GM12878 (cell line): ENCODE data around the gene ACOT12. TPM values are rescaled to one million over a fixed set of nuclear protein-coding genes. Genes with fewer than 3 reads are reported as not detected.

Experiments
- ATAC-seq: fragments of 200-7000 bp; cut with Tn5 transposase; 3 replicates; pipeline ENCODE4 v1.9.1; 2020; ENCODE audit warnings: mild to moderate bottlenecking, moderate library complexity
- BruUV-seq: library from RNA; stranded (reverse); fragments of 400-500 nt; replicated peaks from 2 replicates; lab custom pipeline; 2021; lab: Mats Ljungman, UMichigan
- CTCF ChIA-PET: fragments of 300-600 bp; sonication (Branson Sonifier 250); formaldehyde crosslinking; extraction: SDS; loops from one replicate; lab custom pipeline; 2021; ENCODE audit warnings: inconsistent platforms; lab: Yijun Ruan, JAX
- POLR2A ChIA-PET: fragments of 350-600 bp; formaldehyde crosslinking; extraction: SDS; loops from one replicate; lab custom pipeline; 2021; ENCODE audit warnings: inconsistent platforms; lab: Charles Lee
- RAD21 ChIA-PET: fragments of 300-600 bp; sonication (Branson Sonifier 250); formaldehyde crosslinking; loops from one replicate; lab custom pipeline; 2023; ENCODE audit warnings: antibody characterized with exemption; ENCODE audit not compliant: unreplicated experiment; lab: Charles Lee
- SMC1A ChIA-PET: fragments of 300-600 bp; sonication (Branson Sonifier 250); formaldehyde crosslinking; loops from one replicate; lab custom pipeline; 2023; ENCODE audit not compliant: unreplicated experiment, uncharacterized antibody; lab: Charles Lee
- DNase-seq: peaks from one replicate; pipeline ENCODE4 v3.0.0-alpha.2; 2011; ENCODE audit warnings: low read depth, low spot score
- FAIRE-seq: peaks from 3 replicates; lab custom pipeline; 2011; peaks lifted over from hg19 to GRCh38; lab: Jason Lieb, UNC
- H2AFZ ChIP-seq: 2 replicates; pipeline ENCODE4 v1.6.0; 2011; ENCODE audit warnings: low read depth, low read length, control low read depth; ENCODE audit not compliant: control insufficient read depth
- H3K27ac ChIP-seq: 2 replicates; pipeline ENCODE4 v1.5.1; 2011; ENCODE audit warnings: control low read depth; ENCODE audit not compliant: control insufficient read depth, insufficient read depth
- H3K27me3 ChIP-seq, 2 experiments: replicated peaks in 1 of 2; 2 replicates each; pipeline versions ENCODE4 v1.6.0 to v1.6.1; 2011; ENCODE audit warnings: low read length in 1 of 2; ENCODE audit not compliant: control insufficient read depth in 2 of 2, insufficient read depth in 2 of 2
- H3K36me3 ChIP-seq, 2 experiments: 2 replicates each; pipeline ENCODE4 v1.5.1; 2011; ENCODE audit warnings: low read length in 1 of 2; ENCODE audit not compliant: control insufficient read depth in 2 of 2, insufficient read depth in 2 of 2
- H3K4me1 ChIP-seq: 2 replicates; pipeline ENCODE4 v1.6.1; 2011; ENCODE audit warnings: mild to moderate bottlenecking, low read length, moderate library complexity, mixed read lengths; ENCODE audit not compliant: control insufficient read depth, insufficient read depth
- H3K4me2 ChIP-seq: 2 replicates; pipeline ENCODE4 v1.6.0; 2011; ENCODE audit warnings: control low read depth; ENCODE audit not compliant: control insufficient read depth, insufficient read depth
- H3K4me3 ChIP-seq: fragments of 200-600 bp; sonication (generic); 2 replicates; pipeline ENCODE4 v1.5.1; 2016
- H3K79me2 ChIP-seq: 2 replicates; pipeline ENCODE4 v1.6.0; 2011; ENCODE audit warnings: low read length; ENCODE audit not compliant: control insufficient read depth, insufficient read depth
- H3K9ac ChIP-seq: 2 replicates; pipeline ENCODE4 v1.8.0; 2011; ENCODE audit warnings: low read length, control low read depth, mixed read lengths; ENCODE audit not compliant: control insufficient read depth, insufficient read depth
- H3K9me3 ChIP-seq: replicated peaks from 3 replicates; pipeline ENCODE4 v1.5.1; 2011; ENCODE audit warnings: mild to moderate bottlenecking, low read length; ENCODE audit not compliant: control insufficient read depth, insufficient read depth
- H4K20me1 ChIP-seq: 2 replicates; pipeline ENCODE4 v1.6.0; 2011; ENCODE audit not compliant: control insufficient read depth, insufficient read depth
- ASH2L ChIP-seq: fragments of 300-600, 200-600 bp; sonication (generic); IDR thresholded peaks from 2 replicates; pipeline ENCODE4 v1.6.1; 2017; ENCODE audit warnings: low read depth, mild to moderate bottlenecking, borderline replicate concordance
- ATF3 ChIP-seq: IDR thresholded peaks from 2 replicates; pipeline ENCODE4 v1.6.1; 2011; ENCODE audit warnings: low read depth, mild to moderate bottlenecking, low read length, moderate library complexity, borderline replicate concordance; ENCODE audit errors: extremely low read depth
- CBFB ChIP-seq: IDR thresholded peaks from 2 replicates; pipeline ENCODE4 v1.6.1; 2016; ENCODE audit warnings: antibody characterized with exemption, low read depth
- E4F1 ChIP-seq: fragments of 450-650 bp; IDR thresholded peaks from 2 replicates; pipeline ENCODE4 v1.6.1; 2018; ENCODE audit warnings: borderline replicate concordance, mild to moderate bottlenecking; ENCODE audit not compliant: partially characterized antibody
- FOXM1 ChIP-seq: IDR thresholded peaks from 2 replicates; pipeline ENCODE4 v1.6.1; 2012; ENCODE audit warnings: low read depth, mild to moderate bottlenecking, inconsistent platforms, low read length, moderate library complexity
- GABPA ChIP-seq: IDR thresholded peaks from 2 replicates; pipeline ENCODE4 v1.6.1; 2014; ENCODE audit warnings: antibody characterized with exemption, low read depth, mild to moderate bottlenecking, inconsistent platforms
- IRF3 ChIP-seq: fragments of 450-650 bp; IDR thresholded peaks from 2 replicates; pipeline ENCODE4 v1.6.1; 2014; ENCODE audit warnings: mild to moderate bottlenecking
- KAT2A ChIP-seq: conservative IDR thresholded peaks from 2 replicates; pipeline ENCODE4 v1.6.1; 2011; ENCODE audit warnings: low read depth, low read length; ENCODE audit not compliant: control insufficient read depth
- KLF5 ChIP-seq: fragments of 450-650 bp; IDR thresholded peaks from 2 replicates; pipeline ENCODE4 v1.6.1; 2014; ENCODE audit warnings: mild to moderate bottlenecking; ENCODE audit not compliant: partially characterized antibody
- POLR2A ChIP-seq: IDR thresholded peaks from 2 replicates; pipeline ENCODE4 v1.6.1; 2011; ENCODE audit warnings: low read depth, mild to moderate bottlenecking, low read length
- POLR2AphosphoS2 ChIP-seq: IDR thresholded peaks from 2 replicates; pipeline ENCODE4 v1.6.1; 2011; ENCODE audit warnings: low read depth, mild to moderate bottlenecking, low read length, improper control_type of control experiment, moderate library complexity
- POLR2AphosphoS5 ChIP-seq: IDR thresholded peaks from 2 replicates; pipeline ENCODE4 v1.6.1; 2011; ENCODE audit warnings: mild to moderate bottlenecking, low read length, inconsistent platforms
- SREBF1 ChIP-seq: IDR thresholded peaks from 2 replicates; pipeline ENCODE4 v1.6.1; 2012; ENCODE audit warnings: mild to moderate bottlenecking, low read length
- YY1 ChIP-seq: IDR thresholded peaks from 2 replicates; pipeline ENCODE4 v1.6.1; 2011; ENCODE audit warnings: low read depth, mild to moderate bottlenecking, low read length
- ZNF24 ChIP-seq: fragments of 450-650 bp; IDR thresholded peaks from 2 replicates; pipeline ENCODE4 v1.6.1; 2017; ENCODE audit warnings: antibody characterized with exemption, mild to moderate bottlenecking
- ZSCAN29 ChIP-seq: fragments of 450-650 bp; IDR thresholded peaks from 2 replicates; pipeline ENCODE4 v1.6.1; 2017; ENCODE audit warnings: mild to moderate bottlenecking, moderate library complexity
- WGBS: methylation state at CpG from one replicate; pipeline ENCODE4 v1.1.6; 2016; ENCODE audit warnings: low lambda C conversion rate; ENCODE audit not compliant: insufficient replicate concordance, insufficient coverage; ENCODE audit errors: missing lambda C conversion rate; 5-methylcytosine and 5-hydroxymethylcytosine counted together
- in situ Hi-C: fragments of 300-500 bp; cut with MboI; formaldehyde crosslinking; loops from 9 replicates; pipeline ENCODE4 v1.14.3; 2018; ENCODE audit warnings: mixed read lengths
- intact Hi-C: fragments of 100-400 bp; cut with micrococcal nuclease; formaldehyde crosslinking; loops from one replicate; pipeline ENCODE4 v1.14.2; 2022; ENCODE audit not compliant: unreplicated experiment
- polyA plus RNA-seq, 11 experiments: library from polyadenylated mRNA; depleted of rRNA in 4 of 11; unstranded in 6 of 11; stranded (reverse) in 5 of 11; fragments of >200 nt; fragmentation: Nextera tagmentation in 4 of 11; fragmentation: Illumina TruSeq in 1 of 11; extraction: Ambion mirVana in 4 of 11; extraction: Trizol in 1 of 11; gene quantifications; 1 replicate in 1 of 11; 2 replicates in 10 of 11; pipeline versions ENCODE4 v1.2.1 to v1.2.3, GENCODE V29; 2011 to 2016; ENCODE audit warnings: inconsistent platforms in 2 of 11, missing spikeins in 2 of 11, low read depth in 1 of 11
- total RNA-seq, 4 experiments: library from RNA; depleted of rRNA in 3 of 4; stranded (reverse); fragments of >200 nt in 3 of 4; fragmentation: Illumina TruSeq in 1 of 4; extraction: Trizol in 1 of 4; gene quantifications; 2 replicates each; pipeline versions ENCODE4 v1.2.1 to v1.2.3, GENCODE V29; 2013 to 2021

Gene ACOT12
- total and polyA plus RNA-seq, 10 of the 15 experiments (the other 5 are each of a cell fraction or from before 2014, with no cell fraction given): 0.08 TPM; not detected in 9

- intact Hi-C loops (no loop called here), in situ Hi-C loops (no loop called here)
- Histone ChIP-seq H3K36me3 (no peaks in the 10 kb centered on the region), H3K9ac (no peak overlapping the region), H3K4me1 (no peaks in the 10 kb centered on the region), H3K4me3 (no peak overlapping the region), H3K9me3 (no peaks in the 10 kb centered on the region), H3K79me2 (no peaks in the 10 kb centered on the region), H3K27ac (no peak overlapping the region), H3K4me2 (no peak overlapping the region), H3K27me3 (no peaks in the 10 kb centered on the region; a peak in 1 of 4 replicates), H4K20me1 (no peaks in the 10 kb centered on the region), H2AFZ (no peak overlapping the region)
- ChIA-PET RAD21 (no interaction called here), POLR2A (no interaction called here), CTCF (interaction anchor here (1.6 kb wide), 1 partner anchor 8 kb away, joined by 4 read pairs; no protein-coding TSS in a partner anchor), SMC1A (interaction anchor here (2.0 kb wide), 1 partner anchor 8 kb away, joined by 5 read pairs; no protein-coding TSS in a partner anchor)
- no peak for TF ChIP-seq CBFB
- no peak for TF ChIP-seq POLR2A
- no peak for TF ChIP-seq KLF5
- no peak for TF ChIP-seq POLR2AphosphoS2
- no peak for TF ChIP-seq YY1
- FAIRE-seq: no peak
- no peak for ATAC-seq
- BruUV-seq: no TSS peak
- no peak for DNase-seq
- WGBS: 50% methylated on average over 2 of the region's 2 CpGs
Measured at GRCh38 chr5:81361600-81361999, 32.3 kb downstream of the ACOT12 start.

GRCh38 chr5:81360640-81361039, 33.3 kb downstream of the ACOT12 start:
- Histone ChIP-seq H3K79me2 (no peaks in the 10 kb centered on the region), H3K4me3 (no peak overlapping the region), H3K9ac (no peak overlapping the region), H3K27ac (no peak overlapping the region), H3K9me3 (no peaks in the 10 kb centered on the region), H3K4me1 (no peaks in the 10 kb centered on the region), H3K4me2 (no peak overlapping the region), H4K20me1 (no peaks in the 10 kb centered on the region), H2AFZ (no peak overlapping the region), H3K27me3 (no peaks in the 10 kb centered on the region; a peak in 2 of 4 replicates), H3K36me3 (no peaks in the 10 kb centered on the region)
- ChIA-PET POLR2A (no interaction called here), CTCF (interaction anchor here (1.6 kb wide), 1 partner anchor 9 kb away, joined by 4 read pairs; no protein-coding TSS in a partner anchor), RAD21 (no interaction called here), SMC1A (interaction anchor here (0.7 to 2.0 kb wide), 2 partner anchors 9 to 16 kb away, joined by 4 to 5 read pairs; no protein-coding TSS in a partner anchor)
- FAIRE-seq: no peak
- in situ Hi-C loops (no loop called here), intact Hi-C loops (no loop called here)
- no peak for ATAC-seq
- DNase-seq: no peak
- no TSS peak for BruUV-seq
- WGBS: 14% methylated on average over 4 of the region's 4 CpGs
- TF ChIP-seq ZSCAN29: no peak
- TF ChIP-seq IRF3: no peak
- TF ChIP-seq POLR2AphosphoS5: no peak
- no peak for TF ChIP-seq SREBF1
- no peak for TF ChIP-seq GABPA
- no peak for TF ChIP-seq ASH2L
- no peak for TF ChIP-seq E4F1
- TF ChIP-seq KAT2A: no peak
- TF ChIP-seq FOXM1: no peak
- TF ChIP-seq ATF3: no peak
- TF ChIP-seq ZNF24: no peak
